Activated CD8-positive, alpha-beta memory T cell treated with anti-CD3 and anti-CD28 coated beads for 48 hours (primary cell): ENCODE data around the gene PANX1.

Source experiments
- DNase-seq, 3 experiments: peaks; one replicate each; pipeline ENCODE4 v3.0.0-alpha.2; 2020; ENCODE audit warnings: low read depth in 2 of 3, low spot score in 2 of 3

Gene PANX1

DNA sequence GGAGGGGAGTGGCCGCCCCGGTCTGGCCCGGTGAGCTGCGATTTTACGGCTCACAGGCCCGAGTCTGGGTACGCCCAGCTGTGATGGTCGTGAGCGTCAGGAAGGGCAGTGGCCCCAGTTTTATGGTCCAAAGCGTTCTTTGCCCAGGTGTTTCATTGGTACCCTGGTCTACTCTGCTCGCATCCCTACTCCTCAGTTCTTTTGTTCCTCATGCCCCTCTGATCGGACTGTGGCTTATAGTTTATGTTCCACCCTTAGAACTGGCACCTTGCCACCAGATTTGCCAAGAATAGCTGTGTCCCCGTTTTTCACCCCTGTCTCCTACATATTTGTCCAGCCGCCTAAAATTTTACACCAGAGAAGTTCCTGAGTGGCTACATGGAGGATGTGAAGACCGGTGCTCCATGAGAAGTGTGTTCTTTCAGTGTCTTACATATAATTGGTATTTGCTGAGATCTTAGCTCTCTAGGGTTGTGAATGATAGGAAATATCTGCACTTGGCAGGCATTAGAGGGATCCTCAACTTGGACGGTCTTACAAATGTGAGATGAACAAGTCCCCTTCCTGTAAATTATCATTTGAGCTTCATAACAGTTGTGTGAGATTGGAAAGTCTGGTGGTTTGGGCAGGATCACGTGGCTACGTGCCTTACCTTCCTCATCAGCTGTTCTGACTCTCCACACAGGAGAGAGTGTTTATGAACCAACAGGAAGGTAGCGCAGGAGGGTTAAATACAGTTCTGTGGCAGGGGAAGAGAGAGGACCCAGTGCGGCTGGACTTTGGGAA lies 1.1 kb downstream of the PANX1 start:
- no peak for DNase-seq

DNA sequence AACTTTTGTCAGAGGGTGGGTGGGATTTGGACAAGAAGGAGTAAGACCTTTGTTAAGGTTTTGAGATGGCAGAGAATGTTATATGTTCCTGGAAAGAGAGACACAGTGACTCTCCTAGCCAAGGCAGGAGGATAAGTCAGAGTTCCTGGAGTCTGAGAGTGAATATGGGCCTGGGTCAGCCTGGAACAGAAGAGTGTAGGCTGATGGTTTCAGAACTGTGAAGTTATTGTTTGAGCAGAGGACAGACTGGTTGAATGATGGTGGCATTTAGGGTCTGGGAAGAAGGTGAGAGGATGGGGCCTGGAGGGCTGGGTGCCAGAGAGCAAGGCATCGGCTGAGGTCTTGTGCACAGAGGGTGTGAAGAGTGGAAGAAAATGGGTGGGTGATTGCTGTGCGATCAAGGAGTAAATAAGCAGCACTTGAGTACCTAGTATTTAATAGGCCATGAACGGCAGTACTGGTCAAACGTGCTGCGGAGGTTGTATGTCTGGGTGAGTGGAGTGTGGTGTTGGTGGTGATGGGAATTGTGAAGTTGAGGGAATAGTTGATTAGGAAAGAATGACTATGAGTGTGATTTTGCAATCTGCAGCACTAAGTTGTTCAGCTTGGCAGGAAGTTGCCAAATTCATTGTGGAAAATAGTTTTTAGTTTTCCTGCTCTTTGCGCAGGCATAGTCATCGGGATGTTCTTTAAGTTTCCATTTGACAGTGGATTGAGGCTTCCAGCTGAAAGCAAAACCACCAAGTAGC lies 1.8 kb downstream of the PANX1 start:
- DNase-seq, result no peak

DNA sequence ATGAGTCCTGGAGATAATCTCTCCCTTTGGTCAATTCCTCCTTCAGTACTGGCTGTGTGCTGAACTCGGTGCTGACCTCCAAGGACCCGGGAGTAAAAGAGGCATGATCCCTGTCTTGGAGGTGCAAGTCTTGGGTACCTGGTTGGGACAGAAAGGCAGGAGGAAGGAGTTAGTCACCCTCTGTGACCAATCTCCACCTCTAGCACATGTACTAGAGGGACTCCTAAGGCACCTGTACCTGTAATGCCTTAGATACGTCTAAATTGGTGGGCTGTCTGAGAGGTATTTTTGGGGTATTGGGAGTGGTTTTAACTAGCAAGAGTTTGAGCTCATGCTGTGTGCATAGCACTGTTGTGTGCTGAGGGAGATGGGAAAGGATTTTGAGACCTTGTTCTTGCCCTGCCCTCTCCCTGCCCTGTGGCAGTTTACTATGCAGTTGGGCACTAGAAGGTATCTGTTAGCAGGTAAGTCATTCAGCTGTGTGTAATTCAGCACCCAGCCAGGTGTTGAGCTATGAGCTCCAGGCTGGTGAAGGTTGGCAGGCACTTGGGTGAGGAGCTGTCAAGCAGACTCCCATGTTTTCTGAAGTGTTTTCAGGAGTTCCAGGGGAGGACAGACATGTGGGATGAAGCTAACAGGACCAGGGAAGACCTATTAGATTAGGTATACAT lies 2.5 kb downstream of the PANX1 start:
- no peak for DNase-seq

DNA sequence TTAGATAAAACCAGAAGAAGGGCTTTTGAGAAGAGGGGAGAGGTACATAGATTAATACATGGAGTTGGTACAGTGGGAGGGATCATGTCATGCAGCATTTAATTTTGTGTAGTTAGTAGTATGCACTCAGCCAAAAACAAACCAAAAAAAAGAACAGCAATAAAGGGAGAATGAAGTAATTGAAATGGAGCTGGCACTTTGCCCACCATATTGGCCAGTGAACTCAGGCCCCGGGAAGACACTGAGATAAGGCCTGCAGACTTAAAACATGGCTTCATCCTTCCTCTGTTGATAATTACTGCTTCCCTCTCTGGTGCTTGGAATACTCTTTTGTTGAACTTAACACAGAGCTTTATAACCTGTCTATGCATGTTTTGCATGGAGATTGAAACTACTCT lies 3.1 kb downstream of the PANX1 start:
- no peak for DNase-seq

DNA sequence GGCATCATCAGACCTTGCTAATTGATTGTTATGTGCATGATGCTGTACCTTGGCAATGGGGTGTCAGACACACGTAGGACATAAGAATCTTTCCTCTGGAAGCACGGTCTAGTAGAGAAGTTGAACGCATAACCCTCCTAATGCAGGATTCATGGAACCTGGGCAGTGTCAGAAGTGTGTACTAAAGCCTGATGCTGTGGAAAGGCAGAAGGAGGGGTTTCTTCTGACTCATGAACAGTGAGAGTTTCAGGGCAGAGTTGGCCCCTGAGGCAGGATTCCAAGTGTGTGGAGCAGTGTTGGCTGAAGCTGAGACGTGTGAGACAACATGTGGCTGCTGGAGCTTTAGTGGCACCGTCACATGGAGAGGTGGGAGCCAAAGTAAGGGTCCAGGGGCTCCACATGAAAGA lies 3.5 kb downstream of the PANX1 start:
- no peak for DNase-seq

DNA sequence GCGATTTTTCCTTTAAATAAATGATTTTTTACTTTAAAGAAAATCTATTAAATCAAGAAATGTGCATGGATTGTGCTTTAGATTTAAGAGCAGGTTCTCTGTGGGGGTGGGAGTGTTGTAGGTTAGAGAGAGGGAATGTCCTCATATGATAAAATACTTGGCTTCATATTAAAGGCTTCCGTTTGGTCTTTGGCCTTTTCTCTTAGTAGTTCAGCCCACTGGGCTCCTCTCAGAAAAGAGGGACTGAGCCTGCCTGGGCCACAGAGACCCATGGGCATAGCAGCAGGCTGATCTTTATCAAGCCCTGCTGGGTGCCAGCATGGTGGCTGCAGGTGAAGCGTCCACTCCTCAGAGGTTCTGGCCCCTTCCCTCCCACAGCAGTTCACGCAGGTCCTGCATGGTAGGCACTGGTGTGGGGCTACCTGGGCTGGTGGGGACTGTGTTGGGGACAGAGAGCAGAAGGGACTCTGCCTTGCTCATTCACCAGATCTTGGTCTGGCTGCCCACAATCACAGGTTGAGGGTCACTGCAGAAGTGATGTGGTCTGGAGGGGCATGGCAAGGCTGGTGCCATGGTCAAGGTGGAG lies 4.3 kb downstream of the PANX1 start:
- DNase-seq, result no peak

DNA sequence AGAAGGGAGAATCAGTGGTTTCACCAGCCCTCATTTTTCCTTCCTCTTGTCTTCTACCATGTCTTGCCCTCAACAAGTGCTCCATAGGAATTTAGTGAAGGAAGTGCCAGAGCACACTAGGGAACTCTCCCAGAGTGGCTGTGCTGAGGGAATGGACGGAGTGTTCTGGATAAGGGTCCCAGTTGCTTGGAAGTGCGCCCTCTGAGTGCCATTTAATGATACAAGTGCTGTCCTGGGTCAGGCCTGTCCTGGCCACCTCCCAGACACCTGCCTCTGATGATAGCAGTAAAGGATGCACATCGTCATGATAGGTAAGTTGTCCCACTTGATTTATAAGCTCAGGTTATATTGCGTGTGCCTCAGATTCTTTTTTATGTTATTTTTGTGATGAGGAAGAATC lies 5.1 kb downstream of the PANX1 start:
- DNase-seq, result no peak

DNA sequence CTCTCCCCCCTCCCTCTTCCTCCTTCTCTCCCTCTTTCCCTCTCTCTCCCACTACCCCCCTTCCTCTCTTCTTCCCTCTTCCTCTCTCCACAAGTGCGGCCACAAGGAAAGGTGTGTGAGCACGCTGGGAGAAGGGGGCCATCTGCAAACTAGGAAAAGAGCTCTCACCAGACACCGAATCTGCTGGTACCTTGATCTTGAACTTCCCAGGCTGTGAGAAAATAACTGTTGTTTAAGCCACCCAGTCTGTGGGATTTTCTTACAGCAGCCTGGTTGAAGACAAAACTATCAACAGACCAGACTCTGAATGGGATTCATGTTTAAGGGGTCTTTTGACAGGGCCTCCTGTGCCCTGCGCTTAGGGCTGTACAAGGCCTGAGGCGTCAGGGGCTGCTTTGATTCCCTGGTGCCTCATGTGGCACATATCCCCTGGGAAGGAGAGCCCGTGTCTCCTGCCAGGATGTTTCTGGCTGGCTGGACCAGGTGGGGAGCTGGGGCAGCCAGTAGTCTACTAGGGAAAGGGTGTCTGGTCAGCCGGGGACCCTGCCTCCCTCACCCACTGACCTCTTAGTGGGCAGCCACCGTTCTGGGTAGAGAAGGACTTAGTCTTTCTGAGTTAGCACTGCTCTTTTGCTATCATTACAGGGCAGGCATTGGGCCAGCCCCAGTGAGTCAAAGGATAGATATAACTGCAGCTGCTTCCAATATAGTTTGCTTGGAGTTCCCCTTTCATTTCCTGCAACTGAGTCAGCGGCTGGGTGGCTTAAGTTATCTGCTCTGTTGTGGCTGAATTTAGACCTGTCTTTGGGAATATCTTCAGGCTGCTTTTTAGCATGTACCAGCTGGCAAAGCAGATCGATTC lies 6.2 kb downstream of the PANX1 start:
- DNase-seq, result no peak

DNA sequence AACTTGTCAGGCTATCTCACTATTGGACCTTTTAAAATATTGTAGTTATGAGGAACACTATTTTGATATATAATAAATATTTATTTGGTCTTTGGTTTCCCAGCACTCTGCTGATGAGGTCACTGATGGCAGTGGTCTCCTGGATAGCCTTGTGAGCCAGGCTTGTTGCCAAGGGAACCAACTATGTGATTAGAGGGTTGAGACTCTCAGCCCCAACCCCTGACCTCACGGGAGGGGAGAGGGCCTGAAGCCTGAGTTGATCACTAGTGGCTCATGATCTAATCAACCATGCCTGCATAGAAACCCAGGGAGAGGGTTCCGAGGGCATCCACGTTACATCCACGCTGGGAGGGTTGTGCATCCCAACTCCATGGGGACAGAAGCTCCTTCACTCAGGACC lies 10.8 kb downstream of the PANX1 start:
- DNase-seq, result no peak

DNA sequence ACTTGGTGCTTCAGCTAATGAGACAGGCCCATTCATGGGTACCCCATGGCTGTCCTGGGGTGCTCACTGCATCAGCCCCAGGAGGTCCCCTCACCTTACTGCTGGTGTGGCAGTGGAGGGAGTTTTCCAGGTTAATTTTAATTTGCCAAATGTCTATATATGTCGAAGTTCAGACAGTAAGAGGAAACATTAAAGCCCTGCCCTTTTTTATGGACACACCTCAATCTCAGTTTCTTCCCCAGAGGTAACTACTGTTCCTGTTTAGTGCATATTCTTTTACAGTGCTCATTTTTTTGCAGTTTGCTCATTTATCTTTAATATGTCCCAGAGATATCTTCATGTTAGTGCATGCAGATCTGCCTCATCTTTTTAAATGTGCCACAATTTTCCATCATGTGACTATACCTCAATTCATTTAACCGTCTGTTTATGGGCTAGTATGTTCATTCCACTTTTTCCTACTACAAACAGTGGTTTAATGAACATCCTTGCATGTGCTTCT lies 11.6 kb downstream of the PANX1 start:
- DNase-seq, result no peak

DNA sequence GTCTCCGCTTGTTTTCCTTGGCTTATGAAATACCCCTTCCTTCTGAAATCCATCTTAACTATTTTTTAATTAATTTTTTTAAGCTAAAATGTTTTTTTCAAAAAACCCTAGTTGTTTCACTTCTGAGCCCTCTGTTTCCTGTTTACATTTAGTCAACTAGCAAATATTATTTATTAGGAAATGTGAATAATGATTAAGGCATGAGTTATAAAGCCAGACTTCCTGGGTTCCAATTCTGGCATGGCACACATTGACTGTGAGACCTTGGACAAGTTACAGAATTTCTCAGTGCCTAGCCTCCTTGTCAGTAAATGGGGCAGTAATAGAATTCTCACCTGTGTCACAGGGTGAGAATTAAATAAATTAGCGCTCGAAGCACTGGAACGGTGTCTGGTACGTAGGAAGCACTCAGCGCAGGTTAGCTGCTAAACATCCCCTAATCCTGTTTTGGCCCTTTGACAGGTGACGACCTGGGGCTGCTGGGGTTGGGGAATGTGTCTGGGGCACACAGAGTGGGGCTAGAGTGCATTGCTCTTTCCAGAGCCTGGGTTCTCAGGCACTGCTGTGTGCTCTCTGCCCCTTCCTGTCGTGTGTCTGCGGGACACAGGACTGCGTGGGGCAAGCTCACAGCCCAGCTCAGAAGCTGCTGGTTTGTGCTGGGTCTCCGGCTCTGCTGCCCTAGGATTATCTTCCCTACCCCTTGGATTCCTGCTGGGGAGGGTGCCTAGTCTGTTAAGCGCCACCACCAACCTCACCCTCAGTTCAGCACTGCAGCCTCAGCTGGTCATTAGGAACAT lies 13.1 kb downstream of the PANX1 start:
- DNase-seq, result no peak

DNA sequence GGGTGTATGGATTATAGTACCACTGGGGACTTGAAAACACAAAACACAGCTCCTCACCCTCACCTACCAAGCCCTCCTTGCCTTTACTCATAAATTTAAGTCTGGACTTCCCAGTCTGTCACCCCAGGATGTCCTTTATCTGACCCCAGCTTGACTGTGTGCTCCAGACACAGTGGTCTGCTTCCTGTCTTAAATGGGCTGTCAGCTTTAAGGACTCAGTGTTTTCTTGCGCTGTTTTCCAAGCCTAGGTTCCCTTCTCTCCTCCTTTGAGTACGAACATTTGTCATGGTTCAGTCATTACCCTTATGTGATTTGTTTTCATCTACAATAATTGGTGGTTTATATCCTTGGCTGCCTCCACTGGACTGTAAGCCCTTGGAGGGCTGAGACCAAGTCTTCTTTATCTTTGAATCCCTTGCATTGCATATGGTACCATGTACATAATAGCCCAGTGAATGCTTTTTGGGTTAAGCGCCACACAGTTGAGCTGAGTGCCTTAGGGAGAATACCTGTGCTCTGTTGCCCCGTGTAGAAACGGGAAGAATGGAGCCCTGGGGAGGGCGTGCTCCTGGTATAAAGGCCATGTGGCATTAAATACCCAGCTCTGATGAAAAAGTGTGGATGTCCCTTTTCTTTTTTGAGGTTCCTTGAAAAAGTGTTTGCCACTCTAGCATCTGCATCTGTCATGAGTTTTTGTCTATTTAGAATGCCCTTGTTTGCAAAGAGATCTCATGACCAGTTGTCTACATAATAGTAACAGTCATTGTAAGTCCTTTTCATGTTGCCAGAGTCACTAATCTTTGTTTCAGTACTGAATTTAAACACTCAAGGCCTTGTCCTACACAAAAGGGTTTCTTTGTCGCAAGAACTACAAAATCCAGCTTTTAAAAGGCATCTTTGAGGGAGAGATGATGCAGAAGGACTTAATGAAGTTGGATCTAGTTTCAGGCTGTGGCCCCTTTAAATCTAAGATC lies 14.0 kb downstream of the PANX1 start:
- no peak for DNase-seq

DNA sequence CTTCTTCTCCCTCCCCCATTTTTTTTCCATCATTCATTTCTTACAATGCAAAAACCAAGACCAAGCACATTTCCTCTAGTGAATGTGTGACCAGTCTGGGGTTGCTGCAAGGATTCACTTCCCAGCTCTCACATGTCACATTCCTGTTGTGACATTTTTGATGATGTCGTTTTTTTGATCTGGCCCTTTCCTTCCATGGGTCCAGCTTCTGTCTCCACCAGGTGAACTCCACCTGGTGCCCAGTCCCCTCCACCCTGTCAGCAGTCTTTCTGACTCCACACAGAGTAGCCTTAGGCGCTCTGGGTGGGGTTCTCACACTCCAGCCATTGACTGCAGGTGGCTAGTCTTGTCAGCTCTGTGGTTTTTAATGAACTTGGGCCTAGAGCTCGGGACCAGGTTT lies 15.6 kb downstream of the PANX1 start:
- no peak for DNase-seq

DNA sequence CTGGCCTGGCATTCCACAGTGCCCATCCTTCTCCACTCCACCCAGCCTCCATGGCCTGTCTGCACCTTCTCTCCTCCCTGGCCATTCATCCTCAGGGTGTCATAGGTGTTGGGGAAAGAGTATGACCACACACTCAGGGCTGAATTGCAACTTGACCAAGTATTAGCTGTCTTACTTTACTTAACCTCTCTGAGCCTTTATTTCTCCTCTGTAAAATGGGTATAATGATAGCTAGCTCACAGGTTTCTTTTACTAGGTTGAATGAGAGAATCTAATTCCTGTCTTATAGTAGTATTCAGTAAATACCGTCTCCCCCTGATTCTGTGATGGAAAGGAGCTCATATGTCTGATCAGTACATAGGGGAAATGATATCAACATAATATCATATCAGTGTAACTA lies 16.0 kb downstream of the PANX1 start:
- DNase-seq, result no peak

DNA sequence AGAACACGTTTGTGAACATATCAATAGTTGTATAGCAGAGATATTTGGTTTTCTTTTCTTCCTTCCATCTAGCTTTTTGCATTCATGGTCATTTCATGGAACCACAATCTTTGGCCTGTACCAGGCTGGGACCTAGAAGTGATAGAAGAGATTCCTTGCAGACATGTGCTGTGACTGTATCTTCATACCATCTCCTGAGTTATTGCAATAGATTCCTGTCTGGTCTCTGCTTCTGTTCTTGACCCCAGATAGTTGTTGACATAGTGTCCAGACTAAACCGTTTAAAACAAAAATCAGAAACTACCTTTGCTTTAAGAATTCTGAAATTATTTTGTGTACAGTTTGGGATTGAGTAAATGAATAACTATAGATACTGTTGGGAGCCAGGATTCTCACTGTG lies 16.8 kb downstream of the PANX1 start:
- DNase-seq, result no peak

DNA sequence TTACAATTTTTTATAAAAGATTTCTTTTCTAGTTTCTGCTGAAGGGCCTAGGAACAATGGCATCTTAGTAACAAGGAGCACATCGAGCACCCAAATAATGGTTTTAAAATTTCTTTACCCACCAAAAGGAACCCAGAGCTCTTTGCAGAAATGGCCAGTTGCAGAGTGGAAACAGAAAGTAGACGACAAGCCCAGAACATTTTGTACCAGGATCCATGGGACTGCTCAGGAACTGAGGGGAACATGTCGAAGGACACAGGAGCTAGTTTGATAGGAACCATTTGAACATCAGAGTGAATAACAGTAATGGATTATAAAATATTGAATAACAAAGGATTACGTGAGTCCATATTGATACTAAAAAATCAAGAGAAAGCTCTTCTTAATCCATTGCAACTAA lies 17.3 kb downstream of the PANX1 start:
- DNase-seq, result no peak

DNA sequence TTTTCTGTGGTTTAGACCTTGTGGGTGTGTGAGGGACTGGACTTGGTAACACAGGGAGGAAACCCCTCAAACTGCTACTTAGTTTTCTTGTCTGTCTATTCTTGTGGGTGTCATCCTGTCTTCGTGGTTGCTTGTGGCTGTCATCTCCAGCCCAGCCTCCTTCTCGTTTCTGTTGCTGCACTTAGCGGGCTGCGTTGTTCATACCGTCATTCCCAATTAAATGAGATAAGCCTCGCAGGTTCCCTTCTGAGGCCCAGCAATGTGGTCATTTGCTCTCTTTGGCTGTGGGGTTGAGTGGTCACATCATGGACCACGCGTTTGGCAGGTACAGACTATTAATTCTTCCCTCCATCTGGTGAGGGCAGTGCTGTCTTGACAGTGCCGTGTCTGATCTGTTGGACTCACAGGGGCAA lies 18.8 kb downstream of the PANX1 start:
- DNase-seq, result no peak

DNA sequence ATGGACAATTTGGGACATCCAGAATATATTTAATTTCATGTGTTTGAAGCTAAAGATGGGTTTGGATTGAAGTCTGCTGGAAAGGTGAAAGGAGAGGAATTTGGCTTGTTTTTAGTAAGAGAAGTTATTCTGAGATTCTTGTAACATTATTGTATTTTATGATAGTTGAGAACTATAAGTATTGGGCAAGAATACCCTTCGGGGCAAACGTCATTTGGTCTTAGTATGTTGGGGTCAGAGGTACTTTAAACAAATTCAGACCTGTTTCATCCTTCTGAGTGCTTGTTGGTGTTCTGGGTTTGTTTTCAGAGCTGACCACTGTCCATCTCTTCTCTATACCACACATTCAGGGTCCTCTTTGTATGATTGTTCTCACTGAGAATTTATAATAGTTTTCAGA lies 19.5 kb downstream of the PANX1 start:
- DNase-seq, result no peak
